H1 (cell line): ENCODE data around the gene TMEM128. TPM values are rescaled to one million over a fixed set of nuclear protein-coding genes. Genes with fewer than 3 reads are reported as not detected.

Experiments
- CTCF ChIA-PET: fragments of 300-600 bp; sonication (Branson Sonifier 250); formaldehyde crosslinking; loops from one replicate; lab custom pipeline; 2021; ENCODE audit not compliant: partially characterized antibody; lab: Charles Lee
- POLR2A ChIA-PET: fragments of 300-600 bp; sonication (Branson Sonifier 250); formaldehyde crosslinking; loops from one replicate; lab custom pipeline; 2021; ENCODE audit warnings: inconsistent platforms; ENCODE audit not compliant: partially characterized antibody; lab: Charles Lee
- DNase-seq, 2 experiments: peaks; one replicate each; pipeline versions ENCODE4 v3.0.0 to v3.0.0-alpha.2; 2010 to 2022; ENCODE audit warnings: low spot score in 2 of 2, low read depth in 1 of 2, mixed read lengths in 1 of 2
- FAIRE-seq: peaks from 2 replicates; lab custom pipeline; 2011; peaks lifted over from hg19 to GRCh38; lab: Jason Lieb, UNC
- H2AFZ ChIP-seq: 2 replicates; pipeline ENCODE4 v1.8.1; 2012; ENCODE audit warnings: low read length, inconsistent platforms
- H2AK5ac ChIP-seq: 2 replicates; pipeline ENCODE4 v1.6.1; 2013; ENCODE audit warnings: low read depth, low read length
- H2BK120ac ChIP-seq: replicated peaks from 2 replicates; pipeline ENCODE3; 2013; ENCODE audit warnings: low read depth, low read length, inconsistent platforms
- H2BK12ac ChIP-seq: 2 replicates; pipeline ENCODE4 v1.6.1; 2013; ENCODE audit warnings: low read depth, low read length
- H2BK15ac ChIP-seq: 2 replicates; pipeline ENCODE4 v1.6.1; 2013; ENCODE audit warnings: low read length
- H2BK20ac ChIP-seq: 2 replicates; pipeline ENCODE4 v1.6.1; 2013; ENCODE audit warnings: low read length
- H2BK5ac ChIP-seq: 2 replicates; pipeline ENCODE4 v1.6.1; 2013; ENCODE audit warnings: low read depth, low read length
- H3K14ac ChIP-seq: 2 replicates; pipeline ENCODE4 v1.6.1; 2013; ENCODE audit warnings: inconsistent platforms; ENCODE audit not compliant: insufficient read length
- H3K18ac ChIP-seq: 2 replicates; pipeline ENCODE4 v1.6.1; 2013; ENCODE audit warnings: low read length; ENCODE audit errors: extremely low read depth
- H3K23ac ChIP-seq: 2 replicates; pipeline ENCODE4 v1.6.1; 2013; ENCODE audit warnings: inconsistent platforms; ENCODE audit not compliant: insufficient read length
- H3K23me2 ChIP-seq: 2 replicates; pipeline ENCODE4 v1.6.1; 2013; ENCODE audit warnings: low read depth, low read length
- H3K27ac ChIP-seq: 2 replicates; pipeline ENCODE4 v1.6.1; 2011; ENCODE audit warnings: low read depth, low read length, inconsistent platforms
- H3K27me3 ChIP-seq, 4 experiments: replicated peaks in 1 of 4; 1 replicate in 1 of 4; 2 replicates in 3 of 4; pipeline versions ENCODE4 v1.6.1 to v1.8.1; 2011 to 2013; ENCODE audit warnings: low read length in 3 of 4, mild to moderate bottlenecking in 3 of 4, inconsistent platforms in 2 of 4, mixed read lengths in 2 of 4, moderate library complexity in 1 of 4; ENCODE audit not compliant: control insufficient read depth in 3 of 4, insufficient read depth in 3 of 4; ENCODE audit errors: extremely low read depth in 1 of 4
- H3K36me3 ChIP-seq, 4 experiments: 2 replicates each; pipeline versions ENCODE4 v1.6.1 to v1.8.1; 2011 to 2013; ENCODE audit warnings: mild to moderate bottlenecking in 4 of 4, low read length in 3 of 4, moderate library complexity in 2 of 4, control low read depth in 1 of 4, inconsistent platforms in 1 of 4; ENCODE audit not compliant: insufficient read depth in 4 of 4, control insufficient read depth in 2 of 4
- H3K4ac ChIP-seq: replicated peaks from 2 replicates; pipeline ENCODE3; 2013; ENCODE audit warnings: low read length, low read depth, mixed read lengths, inconsistent platforms; ENCODE audit not compliant: insufficient read length
- H3K4me1 ChIP-seq, 4 experiments: replicated peaks in 1 of 4; 1 replicate in 1 of 4; 2 replicates in 3 of 4; pipeline versions ENCODE4 v1.6.1 to v1.8.1; 2011 to 2013; ENCODE audit warnings: low read length in 3 of 4, inconsistent platforms in 2 of 4, mixed read lengths in 1 of 4; ENCODE audit not compliant: insufficient read depth in 4 of 4, control insufficient read depth in 3 of 4
- H3K4me2 ChIP-seq, 2 experiments: 2 replicates each; pipeline versions ENCODE4 v1.6.1 to v1.8.1; 2011 to 2013; ENCODE audit warnings: low read depth in 2 of 2, low read length in 2 of 2, control low read depth in 1 of 2, inconsistent platforms in 1 of 2, mild to moderate bottlenecking in 1 of 2; ENCODE audit not compliant: insufficient read depth in 1 of 2
- H3K4me3 ChIP-seq, 4 experiments: fragments of 200-600, 300-600 bp in 1 of 4; sonication (generic), shearing (Covaris generic), sonication (Bioruptor Twin) in 1 of 4; 2 replicates each; pipeline versions ENCODE4 v1.5.1 to v1.8.1; 2011 to 2016; ENCODE audit warnings: low read length in 4 of 4, low read depth in 3 of 4, control low read depth in 2 of 4, inconsistent platforms in 2 of 4, mild to moderate bottlenecking in 2 of 4, mixed read lengths in 1 of 4, moderate library complexity in 1 of 4; ENCODE audit not compliant: insufficient read depth in 2 of 4; ENCODE audit errors: extremely low read depth in 1 of 4
- H3K56ac ChIP-seq: replicated peaks from 2 replicates; pipeline ENCODE3; 2013; ENCODE audit warnings: low read depth, mild to moderate bottlenecking, mixed read lengths, low read length, inconsistent platforms; ENCODE audit not compliant: insufficient read length
- H3K79me1 ChIP-seq: 2 replicates; pipeline ENCODE4 v1.6.1; 2013; ENCODE audit warnings: low read depth, low read length, control low read depth
- H3K79me2 ChIP-seq, 2 experiments: 2 replicates each; pipeline versions ENCODE4 v1.6.1 to v1.8.1; 2012 to 2013; ENCODE audit warnings: low read length in 2 of 2, mild to moderate bottlenecking in 2 of 2, inconsistent platforms in 1 of 2; ENCODE audit not compliant: insufficient read depth in 2 of 2, control insufficient read depth in 1 of 2
- H3K9ac ChIP-seq, 4 experiments: replicated peaks in 1 of 4; 1 replicate in 1 of 4; 2 replicates in 3 of 4; pipeline versions ENCODE4 v1.6.1 to v1.8.1; 2011 to 2013; ENCODE audit warnings: low read depth in 3 of 4, low read length in 3 of 4, control low read depth in 2 of 4, mild to moderate bottlenecking in 2 of 4, moderate library complexity in 2 of 4, inconsistent platforms in 1 of 4; ENCODE audit errors: extremely low read depth in 1 of 4
- H3K9me3 ChIP-seq, 2 experiments: 2 replicates each; pipeline versions ENCODE4 v1.6.1 to v1.8.1; 2012 to 2013; ENCODE audit warnings: mild to moderate bottlenecking in 2 of 2, moderate library complexity in 2 of 2, control low read depth in 1 of 2, inconsistent platforms in 1 of 2, low read depth in 1 of 2, low read length in 1 of 2, mixed read lengths in 1 of 2; ENCODE audit not compliant: insufficient read depth in 2 of 2
- H4K20me1 ChIP-seq, 2 experiments: replicated peaks in 1 of 2; 2 replicates each; pipeline versions ENCODE3 to v1.8.1; 2011 to 2013; ENCODE audit warnings: inconsistent platforms in 2 of 2, low read length in 2 of 2, mild to moderate bottlenecking in 1 of 2; ENCODE audit not compliant: insufficient read depth in 2 of 2, control insufficient read depth in 1 of 2
- H4K5ac ChIP-seq: 2 replicates; pipeline ENCODE4 v1.6.1; 2013; ENCODE audit warnings: low read length, low read depth, mixed read lengths, inconsistent platforms; ENCODE audit not compliant: insufficient read length
- H4K8ac ChIP-seq: 2 replicates; pipeline ENCODE4 v1.8.0; 2013; ENCODE audit warnings: mild to moderate bottlenecking, moderate library complexity, low read length, inconsistent platforms; ENCODE audit not compliant: insufficient read depth; ENCODE audit errors: extremely low read depth
- H4K91ac ChIP-seq: replicated peaks from 2 replicates; pipeline ENCODE3; 2013; ENCODE audit warnings: low read length, mixed read lengths, inconsistent platforms; ENCODE audit not compliant: insufficient read length
- SRF ChIP-seq: IDR thresholded peaks from 2 replicates; pipeline ENCODE4 v1.6.1; 2011; ENCODE audit warnings: mild to moderate bottlenecking, low read depth, low read length, moderate library complexity
- SUZ12 ChIP-seq: fragments of 200-600 bp; sonication (generic); IDR thresholded peaks from 2 replicates; pipeline ENCODE4 v1.6.1; 2012; ENCODE audit warnings: mild to moderate bottlenecking, inconsistent platforms, low read length, moderate library complexity, mixed read lengths
- WGBS, 2 experiments: shearing (Covaris generic) in 1 of 2; methylation state at CpG; one replicate each; pipeline versions ENCODE4 v1.1.6 to v1.1.7; 2013 to 2015; ENCODE audit warnings: low lambda C conversion rate in 2 of 2, mixed read lengths in 2 of 2, inconsistent platforms in 1 of 2, low coverage in 1 of 2, missing lambda C conversion rate in 1 of 2; ENCODE audit not compliant: insufficient replicate concordance in 2 of 2, insufficient coverage in 1 of 2, insufficient read length in 1 of 2; ENCODE audit errors: extremely low coverage in 1 of 2, missing lambda C conversion rate in 1 of 2; 5-methylcytosine and 5-hydroxymethylcytosine counted together
- polyA plus RNA-seq, 7 experiments: library from polyadenylated mRNA; depleted of rRNA in 3 of 7; stranded (reverse) in 5 of 7; unstranded in 2 of 7; fragments of >200 nt in 5 of 7; fragments of 200-250 nt in 2 of 7; gene quantifications; 1 replicate in 5 of 7; 2 replicates in 1 of 7; 4 replicates in 1 of 7; pipeline versions ENCODE4 v1.2.1 to v1.2.3, GENCODE V29; 2011 to 2013; ENCODE audit warnings: missing spikeins in 2 of 7, mixed read lengths in 2 of 7
- total RNA-seq: library from RNA; stranded (reverse); fragmentation: NEBNext Ultra II Directional; extraction: Animal tissue kit (Norgen Biotek cat#: 25700); gene quantifications from 2 replicates; pipeline ENCODE4 v1.2.1, GENCODE V29; 2021

The TMEM128 gene
- total and polyA plus RNA-seq, 2 of the 8 experiments (the other 6 are each of a cell fraction or from before 2014, with no cell fraction given): 17.7 to 33.6 TPM

DNA sequence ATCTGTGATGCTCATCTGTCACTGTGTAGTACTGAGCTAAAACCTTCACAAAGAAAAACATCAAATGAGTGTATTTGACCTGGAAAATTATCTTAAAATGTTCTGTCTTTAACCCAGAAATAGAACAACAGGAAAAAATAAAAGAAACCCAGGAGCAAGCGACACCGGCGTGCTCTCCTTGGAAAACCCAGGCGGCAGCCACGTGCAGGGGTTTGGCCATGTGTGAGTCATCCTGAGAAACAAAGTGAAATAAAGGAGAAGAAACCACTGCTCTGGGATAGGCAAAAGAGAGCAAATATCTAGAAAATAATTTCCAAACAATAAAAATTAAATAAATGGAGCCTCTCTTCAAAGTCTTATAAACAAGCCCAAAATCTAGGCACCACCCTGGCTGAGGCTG lies 20.0 kb upstream of the TMEM128 start:
- no peak overlapping the region for H3K14ac ChIP-seq
- no peak overlapping the region for H3K27ac ChIP-seq
- WGBS, 2 experiments: 87% methylated on average over 5 of the region's 5 CpGs; no CpG with 5 or more reads in 1 of the 2 experiments
- no peak overlapping the region for H4K91ac ChIP-seq
- H4K8ac ChIP-seq: no peak overlapping the region
- no peak for DNase-seq
- peaks cover 0 to 2% (median 0%) of the 10 kb centered on the region in 4 experiments; a peak in 1 of 7 replicates for H3K27me3 ChIP-seq
- no peak overlapping the region for H3K4me3 ChIP-seq
- H2BK20ac ChIP-seq: no peak overlapping the region
- no peak overlapping the region for H3K56ac ChIP-seq
- no peaks in the 10 kb centered on the region for H3K79me1 ChIP-seq
- peaks cover 5 to 43% (median 20%) of the 10 kb centered on the region in 4 experiments; a peak in 7 of 8 replicates for H3K36me3 ChIP-seq
- ChIA-PET CTCF (interaction anchor here (0.7 to 0.9 kb wide), 2 partner anchors 71 to 139 kb away, joined by 3 read pairs; no protein-coding TSS in a partner anchor), POLR2A (no interaction called here)
- no peak overlapping the region for H2BK12ac ChIP-seq
- peaks cover 2% of the 10 kb centered on the region in 2 experiments for H4K20me1 ChIP-seq
- H3K23ac ChIP-seq: no peak overlapping the region
- no peak overlapping the region for H3K9ac ChIP-seq
- H3K4ac ChIP-seq: no peak overlapping the region
- no peaks in the 10 kb centered on the region for H3K4me1 ChIP-seq
- H2BK15ac ChIP-seq: no peak overlapping the region
- FAIRE-seq: no peak
- no peak overlapping the region for H3K4me2 ChIP-seq
- no peak overlapping the region for H2BK120ac ChIP-seq
- H2BK5ac ChIP-seq: no peak overlapping the region
- H3K23me2 ChIP-seq: no peaks in the 10 kb centered on the region
- H2AK5ac ChIP-seq: no peak overlapping the region
- no peak overlapping the region for H3K18ac ChIP-seq
- H4K5ac ChIP-seq: no peak overlapping the region
- H2AFZ ChIP-seq: no peak overlapping the region
- no peaks in the 10 kb centered on the region for H3K9me3 ChIP-seq
- no peaks in the 10 kb centered on the region for H3K79me2 ChIP-seq
- no peak for TF ChIP-seq SUZ12
- no peak for TF ChIP-seq SRF
